H1 (cell line): ENCODE results near the gene FMR1. TPM values are rescaled to one million over a fixed set of nuclear protein-coding genes. Genes with fewer than 3 reads are reported as not detected.
A peak's percentile ranks its signal among the peaks of the same experiment; 100 is the strongest.

Experiments used
- CTCF ChIA-PET: fragments of 300-600 bp; sonication (Branson Sonifier 250); formaldehyde crosslinking; loops from one replicate; lab custom pipeline; 2021; ENCODE audit not compliant: partially characterized antibody; lab: Charles Lee
- POLR2A ChIA-PET: fragments of 300-600 bp; sonication (Branson Sonifier 250); formaldehyde crosslinking; loops from one replicate; lab custom pipeline; 2021; ENCODE audit warnings: inconsistent platforms; ENCODE audit not compliant: partially characterized antibody; lab: Charles Lee
- DNase-seq, 2 experiments: peaks; one replicate each; pipeline versions ENCODE4 v3.0.0 to v3.0.0-alpha.2; 2010 to 2022; ENCODE audit warnings: low spot score in 2 of 2, low read depth in 1 of 2, mixed read lengths in 1 of 2
- FAIRE-seq: peaks from 2 replicates; lab custom pipeline; 2011; peaks lifted over from hg19 to GRCh38; lab: Jason Lieb, UNC
- H2AFZ ChIP-seq: 2 replicates; pipeline ENCODE4 v1.8.1; 2012; ENCODE audit warnings: low read length, inconsistent platforms
- H2AK5ac ChIP-seq: 2 replicates; pipeline ENCODE4 v1.6.1; 2013; ENCODE audit warnings: low read depth, low read length
- H2BK120ac ChIP-seq: replicated peaks from 2 replicates; pipeline ENCODE3; 2013; ENCODE audit warnings: low read depth, low read length, inconsistent platforms
- H2BK12ac ChIP-seq: 2 replicates; pipeline ENCODE4 v1.6.1; 2013; ENCODE audit warnings: low read depth, low read length
- H2BK15ac ChIP-seq: 2 replicates; pipeline ENCODE4 v1.6.1; 2013; ENCODE audit warnings: low read length
- H2BK20ac ChIP-seq: 2 replicates; pipeline ENCODE4 v1.6.1; 2013; ENCODE audit warnings: low read length
- H2BK5ac ChIP-seq: 2 replicates; pipeline ENCODE4 v1.6.1; 2013; ENCODE audit warnings: low read depth, low read length
- H3K14ac ChIP-seq: 2 replicates; pipeline ENCODE4 v1.6.1; 2013; ENCODE audit warnings: inconsistent platforms; ENCODE audit not compliant: insufficient read length
- H3K18ac ChIP-seq: 2 replicates; pipeline ENCODE4 v1.6.1; 2013; ENCODE audit warnings: low read length; ENCODE audit errors: extremely low read depth
- H3K23ac ChIP-seq: 2 replicates; pipeline ENCODE4 v1.6.1; 2013; ENCODE audit warnings: inconsistent platforms; ENCODE audit not compliant: insufficient read length
- H3K23me2 ChIP-seq: 2 replicates; pipeline ENCODE4 v1.6.1; 2013; ENCODE audit warnings: low read depth, low read length
- H3K27ac ChIP-seq: 2 replicates; pipeline ENCODE4 v1.6.1; 2011; ENCODE audit warnings: low read depth, low read length, inconsistent platforms
- H3K27me3 ChIP-seq, 4 experiments: replicated peaks in 1 of 4; 1 replicate in 1 of 4; 2 replicates in 3 of 4; pipeline versions ENCODE4 v1.6.1 to v1.8.1; 2011 to 2013; ENCODE audit warnings: low read length in 3 of 4, mild to moderate bottlenecking in 3 of 4, inconsistent platforms in 2 of 4, mixed read lengths in 2 of 4, moderate library complexity in 1 of 4; ENCODE audit not compliant: control insufficient read depth in 3 of 4, insufficient read depth in 3 of 4; ENCODE audit errors: extremely low read depth in 1 of 4
- H3K36me3 ChIP-seq, 4 experiments: 2 replicates each; pipeline versions ENCODE4 v1.6.1 to v1.8.1; 2011 to 2013; ENCODE audit warnings: mild to moderate bottlenecking in 4 of 4, low read length in 3 of 4, moderate library complexity in 2 of 4, control low read depth in 1 of 4, inconsistent platforms in 1 of 4; ENCODE audit not compliant: insufficient read depth in 4 of 4, control insufficient read depth in 2 of 4
- H3K4ac ChIP-seq: replicated peaks from 2 replicates; pipeline ENCODE3; 2013; ENCODE audit warnings: low read length, low read depth, mixed read lengths, inconsistent platforms; ENCODE audit not compliant: insufficient read length
- H3K4me1 ChIP-seq, 4 experiments: replicated peaks in 1 of 4; 1 replicate in 1 of 4; 2 replicates in 3 of 4; pipeline versions ENCODE4 v1.6.1 to v1.8.1; 2011 to 2013; ENCODE audit warnings: low read length in 3 of 4, inconsistent platforms in 2 of 4, mixed read lengths in 1 of 4; ENCODE audit not compliant: insufficient read depth in 4 of 4, control insufficient read depth in 3 of 4
- H3K4me2 ChIP-seq, 2 experiments: 2 replicates each; pipeline versions ENCODE4 v1.6.1 to v1.8.1; 2011 to 2013; ENCODE audit warnings: low read depth in 2 of 2, low read length in 2 of 2, control low read depth in 1 of 2, inconsistent platforms in 1 of 2, mild to moderate bottlenecking in 1 of 2; ENCODE audit not compliant: insufficient read depth in 1 of 2
- H3K4me3 ChIP-seq, 4 experiments: fragments of 200-600, 300-600 bp in 1 of 4; sonication (generic), shearing (Covaris generic), sonication (Bioruptor Twin) in 1 of 4; 2 replicates each; pipeline versions ENCODE4 v1.5.1 to v1.8.1; 2011 to 2016; ENCODE audit warnings: low read length in 4 of 4, low read depth in 3 of 4, control low read depth in 2 of 4, inconsistent platforms in 2 of 4, mild to moderate bottlenecking in 2 of 4, mixed read lengths in 1 of 4, moderate library complexity in 1 of 4; ENCODE audit not compliant: insufficient read depth in 2 of 4; ENCODE audit errors: extremely low read depth in 1 of 4
- H3K56ac ChIP-seq: replicated peaks from 2 replicates; pipeline ENCODE3; 2013; ENCODE audit warnings: low read depth, mild to moderate bottlenecking, mixed read lengths, low read length, inconsistent platforms; ENCODE audit not compliant: insufficient read length
- H3K79me1 ChIP-seq: 2 replicates; pipeline ENCODE4 v1.6.1; 2013; ENCODE audit warnings: low read depth, low read length, control low read depth
- H3K79me2 ChIP-seq, 2 experiments: 2 replicates each; pipeline versions ENCODE4 v1.6.1 to v1.8.1; 2012 to 2013; ENCODE audit warnings: low read length in 2 of 2, mild to moderate bottlenecking in 2 of 2, inconsistent platforms in 1 of 2; ENCODE audit not compliant: insufficient read depth in 2 of 2, control insufficient read depth in 1 of 2
- H3K9ac ChIP-seq, 4 experiments: replicated peaks in 1 of 4; 1 replicate in 1 of 4; 2 replicates in 3 of 4; pipeline versions ENCODE4 v1.6.1 to v1.8.1; 2011 to 2013; ENCODE audit warnings: low read depth in 3 of 4, low read length in 3 of 4, control low read depth in 2 of 4, mild to moderate bottlenecking in 2 of 4, moderate library complexity in 2 of 4, inconsistent platforms in 1 of 4; ENCODE audit errors: extremely low read depth in 1 of 4
- H3K9me3 ChIP-seq, 2 experiments: 2 replicates each; pipeline versions ENCODE4 v1.6.1 to v1.8.1; 2012 to 2013; ENCODE audit warnings: mild to moderate bottlenecking in 2 of 2, moderate library complexity in 2 of 2, control low read depth in 1 of 2, inconsistent platforms in 1 of 2, low read depth in 1 of 2, low read length in 1 of 2, mixed read lengths in 1 of 2; ENCODE audit not compliant: insufficient read depth in 2 of 2
- H4K20me1 ChIP-seq, 2 experiments: replicated peaks in 1 of 2; 2 replicates each; pipeline versions ENCODE3 to v1.8.1; 2011 to 2013; ENCODE audit warnings: inconsistent platforms in 2 of 2, low read length in 2 of 2, mild to moderate bottlenecking in 1 of 2; ENCODE audit not compliant: insufficient read depth in 2 of 2, control insufficient read depth in 1 of 2
- H4K5ac ChIP-seq: 2 replicates; pipeline ENCODE4 v1.6.1; 2013; ENCODE audit warnings: low read length, low read depth, mixed read lengths, inconsistent platforms; ENCODE audit not compliant: insufficient read length
- H4K8ac ChIP-seq: 2 replicates; pipeline ENCODE4 v1.8.0; 2013; ENCODE audit warnings: mild to moderate bottlenecking, moderate library complexity, low read length, inconsistent platforms; ENCODE audit not compliant: insufficient read depth; ENCODE audit errors: extremely low read depth
- H4K91ac ChIP-seq: replicated peaks from 2 replicates; pipeline ENCODE3; 2013; ENCODE audit warnings: low read length, mixed read lengths, inconsistent platforms; ENCODE audit not compliant: insufficient read length
- RNF2 ChIP-seq: fragments of 200-900, 300-1000 bp; sonication (generic); IDR thresholded peaks from 2 replicates; pipeline ENCODE4 v1.7.1; 2016; ENCODE audit warnings: borderline replicate concordance, low read depth, mild to moderate bottlenecking, antibody characterized with exemption, low read length; ENCODE audit not compliant: poor library complexity, severe bottlenecking; ENCODE audit errors: missing control alignments
- TCF12 ChIP-seq: IDR thresholded peaks from 2 replicates; pipeline ENCODE4 v1.6.1; 2011; ENCODE audit warnings: low read depth, mild to moderate bottlenecking, low read length
- ZNF274 ChIP-seq: IDR thresholded peaks from 2 replicates; pipeline ENCODE4 v1.7.0; 2012; ENCODE audit warnings: low read length, borderline replicate concordance; ENCODE audit errors: extremely low read depth
- WGBS, 2 experiments: shearing (Covaris generic) in 1 of 2; methylation state at CpG; one replicate each; pipeline versions ENCODE4 v1.1.6 to v1.1.7; 2013 to 2015; ENCODE audit warnings: low lambda C conversion rate in 2 of 2, mixed read lengths in 2 of 2, inconsistent platforms in 1 of 2, low coverage in 1 of 2, missing lambda C conversion rate in 1 of 2; ENCODE audit not compliant: insufficient replicate concordance in 2 of 2, insufficient coverage in 1 of 2, insufficient read length in 1 of 2; ENCODE audit errors: extremely low coverage in 1 of 2, missing lambda C conversion rate in 1 of 2; 5-methylcytosine and 5-hydroxymethylcytosine counted together
- polyA plus RNA-seq, 7 experiments: library from polyadenylated mRNA; depleted of rRNA in 3 of 7; stranded (reverse) in 5 of 7; unstranded in 2 of 7; fragments of >200 nt in 5 of 7; fragments of 200-250 nt in 2 of 7; gene quantifications; 1 replicate in 5 of 7; 2 replicates in 1 of 7; 4 replicates in 1 of 7; pipeline versions ENCODE4 v1.2.1 to v1.2.3, GENCODE V29; 2011 to 2013; ENCODE audit warnings: missing spikeins in 2 of 7, mixed read lengths in 2 of 7
- total RNA-seq: library from RNA; stranded (reverse); fragmentation: NEBNext Ultra II Directional; extraction: Animal tissue kit (Norgen Biotek cat#: 25700); gene quantifications from 2 replicates; pipeline ENCODE4 v1.2.1, GENCODE V29; 2021

Gene FMR1
- total and polyA plus RNA-seq, 2 of the 8 experiments (the other 6 are each of a cell fraction or from before 2014, with no cell fraction given), result 15.2 to 49.4 TPM

DNA sequence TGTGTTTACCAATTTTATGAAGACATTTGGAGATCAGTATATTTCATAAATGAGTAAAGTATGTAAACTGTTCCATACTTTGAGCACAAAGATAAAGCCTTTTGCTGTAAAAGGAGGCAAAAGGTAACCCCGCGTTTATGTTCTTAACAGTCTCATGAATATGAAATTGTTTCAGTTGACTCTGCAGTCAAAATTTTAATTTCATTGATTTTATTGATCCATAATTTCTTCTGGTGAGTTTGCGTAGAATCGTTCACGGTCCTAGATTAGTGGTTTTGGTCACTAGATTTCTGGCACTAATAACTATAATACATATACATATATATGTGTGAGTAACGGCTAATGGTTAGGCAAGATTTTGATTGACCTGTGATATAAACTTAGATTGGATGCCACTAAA is 1.9 kb downstream of the FMR1 start:
- no peak overlapping the region for H3K9ac ChIP-seq
- no peak overlapping the region for H3K27ac ChIP-seq
- peaks cover 0 to 4% (median 2%) of the 10 kb centered on the region in 4 experiments; a peak in 3 of 7 replicates for H3K27me3 ChIP-seq
- H3K4ac ChIP-seq, result no peak overlapping the region
- H3K4me3 ChIP-seq, result peak overlapping the region in 3 of 4 experiments; percentile 69 to 88 (median 84); a peak in 5 of 8 replicates
- H3K56ac ChIP-seq, result no peak overlapping the region
- no peak overlapping the region for H4K8ac ChIP-seq
- peaks cover 0 to 63% of the 10 kb centered on the region in 2 experiments; a peak in 2 of 4 replicates for H3K79me2 ChIP-seq
- H4K91ac ChIP-seq, result no peak overlapping the region
- no peaks in the 10 kb centered on the region for H3K9me3 ChIP-seq
- no peaks in the 10 kb centered on the region for H3K36me3 ChIP-seq
- no peaks in the 10 kb centered on the region for H3K23me2 ChIP-seq
- peaks cover 0 to 6% (median 5%) of the 10 kb centered on the region in 4 experiments; a peak in 2 of 7 replicates for H3K4me1 ChIP-seq
- H3K14ac ChIP-seq, result no peak overlapping the region
- H3K79me1 ChIP-seq, result no peaks in the 10 kb centered on the region
- H3K18ac ChIP-seq, result no peak overlapping the region
- TF ChIP-seq ZNF274 (no peak), RNF2 (no peak), TCF12 (no peak)
- no peak overlapping the region for H2BK20ac ChIP-seq
- WGBS, 2 experiments, result 75% methylated on average over 6 of the region's 6 CpGs; no CpG with 5 or more reads in 1 of the 2 experiments
- H2AFZ ChIP-seq, result no peak overlapping the region
- H3K4me2 ChIP-seq, result peak overlapping the region; percentile 59 to 74; a peak in 3 of 4 replicates
- no peak overlapping the region for H2BK12ac ChIP-seq
- H2BK5ac ChIP-seq, result no peak overlapping the region
- H4K5ac ChIP-seq, result no peak overlapping the region
- H3K23ac ChIP-seq, result no peak overlapping the region
- DNase-seq (no peak), FAIRE-seq (no peak)
- no peak overlapping the region for H2BK120ac ChIP-seq
- POLR2A ChIA-PET, result no interaction called here
- peaks cover 0 to 2% of the 10 kb centered on the region in 2 experiments for H4K20me1 ChIP-seq
- no peak overlapping the region for H2AK5ac ChIP-seq
- CTCF ChIA-PET, result no interaction called here
- no peak overlapping the region for H2BK15ac ChIP-seq
